ENCODE results near the gene SP8.

GRCh38 chr7:20804345-20804744 is 17.7 kb upstream of the SP8 start:
- TF ChIP-seq ZNF146 (CRISPR knock-in tag; IDR thresholded peaks at IDR 0.05; ENCODE audit: unreplicated experiment): no peak
- TF ChIP-seq ARID1B (IDR thresholded peaks at IDR 0.05): no peak
- TF ChIP-seq, protein P1, sequence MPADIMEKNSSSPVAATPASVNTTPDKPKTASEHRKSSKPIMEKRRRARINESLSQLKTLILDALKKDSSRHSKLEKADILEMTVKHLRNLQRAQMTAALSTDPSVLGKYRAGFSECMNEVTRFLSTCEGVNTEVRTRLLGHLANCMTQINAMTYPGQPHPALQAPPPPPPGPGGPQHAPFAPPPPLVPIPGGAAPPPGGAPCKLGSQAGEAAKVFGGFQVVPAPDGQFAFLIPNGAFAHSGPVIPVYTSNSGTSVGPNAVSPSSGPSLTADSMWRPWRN (IDR thresholded peaks at IDR 0.05; ENCODE audit: low read depth): no peak
- TF ChIP-seq GABPA (tag; conservative IDR thresholded peaks at IDR 0.05; ENCODE audit: low read depth): no peak
- no peak for TF ChIP-seq CBX8 (IDR thresholded peaks at IDR 0.05; ENCODE audit: borderline replicate concordance, extremely low read depth, low read depth, low read length, poor library complexity, severe bottlenecking)
- no peak for TF ChIP-seq EP300 (IDR thresholded peaks at IDR 0.05; ENCODE audit: low read length)
